ENCODE results near the gene OPCML. TPM values are rescaled to one million over a fixed set of nuclear protein-coding genes. Genes with fewer than 3 reads are reported as not detected.

Gene OPCML
- polyA plus RNA-seq, 1 donor (not counting 4 experiments of a cell fraction or from before 2014, with no cell fraction given): 0.04 TPM

- TF ChIP-seq, protein P1, sequence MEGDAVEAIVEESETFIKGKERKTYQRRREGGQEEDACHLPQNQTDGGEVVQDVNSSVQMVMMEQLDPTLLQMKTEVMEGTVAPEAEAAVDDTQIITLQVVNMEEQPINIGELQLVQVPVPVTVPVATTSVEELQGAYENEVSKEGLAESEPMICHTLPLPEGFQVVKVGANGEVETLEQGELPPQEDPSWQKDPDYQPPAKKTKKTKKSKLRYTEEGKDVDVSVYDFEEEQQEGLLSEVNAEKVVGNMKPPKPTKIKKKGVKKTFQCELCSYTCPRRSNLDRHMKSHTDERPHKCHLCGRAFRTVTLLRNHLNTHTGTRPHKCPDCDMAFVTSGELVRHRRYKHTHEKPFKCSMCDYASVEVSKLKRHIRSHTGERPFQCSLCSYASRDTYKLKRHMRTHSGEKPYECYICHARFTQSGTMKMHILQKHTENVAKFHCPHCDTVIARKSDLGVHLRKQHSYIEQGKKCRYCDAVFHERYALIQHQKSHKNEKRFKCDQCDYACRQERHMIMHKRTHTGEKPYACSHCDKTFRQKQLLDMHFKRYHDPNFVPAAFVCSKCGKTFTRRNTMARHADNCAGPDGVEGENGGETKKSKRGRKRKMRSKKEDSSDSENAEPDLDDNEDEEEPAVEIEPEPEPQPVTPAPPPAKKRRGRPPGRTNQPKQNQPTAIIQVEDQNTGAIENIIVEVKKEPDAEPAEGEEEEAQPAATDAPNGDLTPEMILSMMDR (optimal IDR thresholded peaks at IDR 0.05 in 1 of 3, IDR thresholded peaks at IDR 0.05 in 1 of 3, conservative IDR thresholded peaks at IDR 0.05 in 1 of 3; ENCODE audit: extremely low read depth in 1 of 3, insufficient read depth in 2 of 3, low read length in 3 of 3): no peak
- no peak for TF ChIP-seq EZH2 (IDR thresholded peaks at IDR 0.05; ENCODE audit: low read length)
- Histone ChIP-seq H3K4me2 (ENCODE audit: control insufficient read depth, extremely low read depth, insufficient read depth, low read depth, low read length) (no peak overlapping the region), H3K79me2 (ENCODE audit: control insufficient read depth, insufficient read depth, low read length) (no peaks in the 10 kb centered on the region), H3K9me1 (ENCODE audit: control insufficient read depth, extremely low read depth, insufficient read depth, low read length) (no peaks in the 10 kb centered on the region), H3K9ac (ENCODE audit: control insufficient read depth, extremely low read depth, insufficient read depth, low read length) (no peak overlapping the region), H3K36me3 (ENCODE audit: control insufficient read depth in 2 of 2, extremely low read depth in 1 of 2, insufficient read depth in 2 of 2, low read length in 2 of 2) (no peaks in the 10 kb centered on the region), H3K27ac (ENCODE audit: control insufficient read depth, insufficient read depth, low read length) (no peak overlapping the region), H3K4me1 (ENCODE audit: control insufficient read depth, extremely low read depth, insufficient read depth, low read length) (no peaks in the 10 kb centered on the region), H3K27me3 (ENCODE audit: control insufficient read depth, extremely low read depth, insufficient read depth, low read length) (no peaks in the 10 kb centered on the region), H2AFZ (ENCODE audit: control insufficient read depth, low read length) (no peak overlapping the region), H3K4me3 (ENCODE audit: control insufficient read depth in 2 of 3, extremely low read depth in 1 of 3, insufficient read depth in 2 of 3, low read depth in 1 of 3, low read length in 3 of 3) (no peak overlapping the region), H3K9me3 (ENCODE audit: control insufficient read depth, low read depth, low read length) (no peaks in the 10 kb centered on the region), H4K20me1 (ENCODE audit: control insufficient read depth, extremely low read depth, insufficient read depth, low read length) (no peaks in the 10 kb centered on the region)
- no peak for DNase-seq (ENCODE audit: low read depth, low spot score)
- dilution Hi-C loops (cut with MboI; ENCODE audit: extremely low pct_ligation_motif_present, low sequenced_read_pairs): no loop called here
- no peak for FAIRE-seq
Measured at GRCh38 chr11:132638423-132638822, 893.9 kb downstream of the OPCML start.

- no peaks in the 10 kb centered on the region for H3K79me2 ChIP-seq (ENCODE audit: control insufficient read depth, insufficient read depth, low read length)
- TF ChIP-seq EZH2 (IDR thresholded peaks at IDR 0.05; ENCODE audit: low read length): no peak
- TF ChIP-seq, protein P1 (optimal IDR thresholded peaks at IDR 0.05 in 1 of 3, IDR thresholded peaks at IDR 0.05 in 1 of 3, conservative IDR thresholded peaks at IDR 0.05 in 1 of 3; ENCODE audit: extremely low read depth in 1 of 3, insufficient read depth in 2 of 3, low read length in 3 of 3): no peak
- H4K20me1 ChIP-seq (ENCODE audit: control insufficient read depth, extremely low read depth, insufficient read depth, low read length): no peaks in the 10 kb centered on the region
- DNase-seq (ENCODE audit: low read depth, low spot score) (no peak), FAIRE-seq (no peak)
- H3K27ac ChIP-seq (ENCODE audit: control insufficient read depth, insufficient read depth, low read length): no peak overlapping the region
- no peak overlapping the region for H3K4me2 ChIP-seq (ENCODE audit: control insufficient read depth, extremely low read depth, insufficient read depth, low read depth, low read length)
- H3K9ac ChIP-seq (ENCODE audit: control insufficient read depth, extremely low read depth, insufficient read depth, low read length): no peak overlapping the region
- no peaks in the 10 kb centered on the region for H3K9me1 ChIP-seq (ENCODE audit: control insufficient read depth, extremely low read depth, insufficient read depth, low read length)
- H3K36me3 ChIP-seq (ENCODE audit: control insufficient read depth in 2 of 2, extremely low read depth in 1 of 2, insufficient read depth in 2 of 2, low read length in 2 of 2): no peaks in the 10 kb centered on the region
- dilution Hi-C loops (cut with MboI; ENCODE audit: extremely low pct_ligation_motif_present, low sequenced_read_pairs): no loop called here
- H3K27me3 ChIP-seq (ENCODE audit: control insufficient read depth, extremely low read depth, insufficient read depth, low read length): no peaks in the 10 kb centered on the region
- H3K4me3 ChIP-seq (ENCODE audit: control insufficient read depth in 2 of 3, extremely low read depth in 1 of 3, insufficient read depth in 2 of 3, low read depth in 1 of 3, low read length in 3 of 3): no peak overlapping the region
- H3K4me1 ChIP-seq (ENCODE audit: control insufficient read depth, extremely low read depth, insufficient read depth, low read length): no peaks in the 10 kb centered on the region
- no peak overlapping the region for H2AFZ ChIP-seq (ENCODE audit: control insufficient read depth, low read length)
- H3K9me3 ChIP-seq (ENCODE audit: control insufficient read depth, low read depth, low read length): no peaks in the 10 kb centered on the region
Measured at GRCh38 chr11:132636523-132636922, 895.8 kb downstream of the OPCML start.

Data from keratinocyte (primary cell).